Endothelial cell of umbilical vein (primary cell): ENCODE measurements around the gene INO80D. TPM values are rescaled to one million over a fixed set of nuclear protein-coding genes. Genes with fewer than 3 reads are reported as not detected.

Experiments
- BruUV-seq: library from RNA; stranded (reverse); fragments of 400-500 nt; replicated peaks from 2 replicates; lab custom pipeline; 2021; lab: Mats Ljungman, UMichigan
- CTCF ChIA-PET: fragments of 300-600, 350-600 bp; sonication (Branson Sonifier 250); formaldehyde crosslinking; loops from one replicate; lab custom pipeline; 2021; ENCODE audit warnings: antibody characterized with exemption, inconsistent platforms; lab: Charles Lee
- POLR2A ChIA-PET: fragments of 300-600, 350-600 bp; sonication (Branson Sonifier 250); formaldehyde crosslinking; loops from one replicate; lab custom pipeline; 2021; ENCODE audit warnings: antibody characterized with exemption, inconsistent platforms; lab: Charles Lee
- DNase-seq: peaks from one replicate; pipeline ENCODE4 v3.0.0-alpha.2; 2011; ENCODE audit warnings: low read depth, low spot score
- FAIRE-seq: peaks from 2 replicates; lab custom pipeline; 2011; peaks lifted over from hg19 to GRCh38; lab: Jason Lieb, UNC
- H2AFZ ChIP-seq: 2 replicates; pipeline ENCODE4 v1.6.0; 2012; ENCODE audit warnings: low read depth, low read length, control low read depth, inconsistent platforms
- H3K27ac ChIP-seq: 2 replicates; pipeline ENCODE4 v1.5.1; 2011; ENCODE audit warnings: low read depth, mild to moderate bottlenecking, control low read depth, low read length, moderate library complexity; ENCODE audit not compliant: insufficient read depth
- H3K27me3 ChIP-seq, 2 experiments: 2 replicates each; pipeline versions ENCODE4 v1.6.0 to v1.6.1; 2011; ENCODE audit warnings: low read length in 2 of 2, mixed read lengths in 1 of 2; ENCODE audit not compliant: control insufficient read depth in 2 of 2, insufficient read depth in 2 of 2
- H3K36me3 ChIP-seq, 2 experiments: 2 replicates in 1 of 2; 3 replicates in 1 of 2; pipeline ENCODE4 v1.5.1; 2011; ENCODE audit warnings: low read length in 2 of 2, mild to moderate bottlenecking in 1 of 2, moderate library complexity in 1 of 2; ENCODE audit not compliant: control insufficient read depth in 2 of 2, insufficient read depth in 2 of 2; ENCODE audit errors: extremely low read depth in 1 of 2
- H3K4me1 ChIP-seq: 3 replicates; pipeline ENCODE4 v1.5.1; 2011; ENCODE audit warnings: mild to moderate bottlenecking, low read length; ENCODE audit not compliant: control insufficient read depth, insufficient read depth; ENCODE audit errors: extremely low read depth
- H3K4me2 ChIP-seq: 2 replicates; pipeline ENCODE4 v1.6.1; 2011; ENCODE audit warnings: low read length, control low read depth, mixed read lengths; ENCODE audit not compliant: insufficient read depth
- H3K4me3 ChIP-seq, 3 experiments: fragments of 200-600 bp in 1 of 3; sonication (generic), shearing (Covaris generic) in 1 of 3; replicated peaks in 1 of 3; 2 replicates each; pipeline ENCODE4 v1.5.1; 2011 to 2016; ENCODE audit warnings: control low read depth in 3 of 3, low read length in 3 of 3, mild to moderate bottlenecking in 2 of 3, inconsistent platforms in 1 of 3, low read depth in 1 of 3, moderate library complexity in 1 of 3; ENCODE audit not compliant: insufficient read depth in 1 of 3
- H3K79me2 ChIP-seq: 2 replicates; pipeline ENCODE4 v1.6.0; 2012; ENCODE audit warnings: low read length, inconsistent platforms; ENCODE audit not compliant: control insufficient read depth, insufficient read depth
- H3K9ac ChIP-seq: replicated peaks from 2 replicates; pipeline ENCODE3; 2011; ENCODE audit warnings: low read length, control low read depth; ENCODE audit not compliant: insufficient read depth; ENCODE audit errors: extremely low read depth
- H3K9me1 ChIP-seq: replicated peaks from 3 replicates; pipeline ENCODE4 v1.6.0; 2011; ENCODE audit warnings: mild to moderate bottlenecking, low read length; ENCODE audit not compliant: control insufficient read depth, insufficient read depth; ENCODE audit errors: extremely low read depth
- H3K9me3 ChIP-seq: replicated peaks from 2 replicates; pipeline ENCODE4 v1.5.1; 2012; ENCODE audit warnings: low read length, inconsistent platforms; ENCODE audit not compliant: control insufficient read depth, insufficient read depth
- H4K20me1 ChIP-seq: replicated peaks from 2 replicates; pipeline ENCODE3; 2011; ENCODE audit warnings: mild to moderate bottlenecking, low read length; ENCODE audit not compliant: control insufficient read depth, insufficient read depth; ENCODE audit errors: extremely low read depth
- EZH2 ChIP-seq: IDR thresholded peaks from 2 replicates; pipeline ENCODE4 v1.6.1; 2012; ENCODE audit warnings: borderline replicate concordance, low read depth, mild to moderate bottlenecking, moderate library complexity, low read length, inconsistent platforms; ENCODE audit not compliant: severe bottlenecking
- FOS ChIP-seq: IDR thresholded peaks from 2 replicates; pipeline ENCODE4 v1.6.1; 2011; ENCODE audit warnings: mild to moderate bottlenecking, low read length, moderate library complexity, borderline replicate concordance; ENCODE audit not compliant: insufficient read depth
- GATA2 ChIP-seq: IDR thresholded peaks from 2 replicates; pipeline ENCODE4 v1.7.0; 2011; ENCODE audit warnings: low read depth, mild to moderate bottlenecking, moderate library complexity, mixed read lengths, low read length; ENCODE audit not compliant: insufficient read length, insufficient read depth
- JUN ChIP-seq: IDR thresholded peaks from 2 replicates; pipeline ENCODE4 v1.6.1; 2011; ENCODE audit warnings: borderline replicate concordance, low read depth; ENCODE audit not compliant: insufficient read length, insufficient read depth
- MAX ChIP-seq: IDR thresholded peaks from 2 replicates; pipeline ENCODE4 v1.6.1; 2011; ENCODE audit not compliant: insufficient read depth, insufficient read length
- MYC ChIP-seq: IDR thresholded peaks from one replicate; pipeline ENCODE4 v1.6.1; 2011; ENCODE audit warnings: mild to moderate bottlenecking, low read depth, low read length
- POLR2A ChIP-seq: IDR thresholded peaks from 2 replicates; pipeline ENCODE4 v1.6.1; 2012; ENCODE audit warnings: low read depth, mild to moderate bottlenecking, control low read depth, low read length
- POLR2AphosphoS5 ChIP-seq: IDR thresholded peaks from 2 replicates; pipeline ENCODE4 v1.6.1; 2012; ENCODE audit warnings: low read depth, mild to moderate bottlenecking, control low read depth, low read length, moderate library complexity; ENCODE audit not compliant: insufficient read depth
- dilution Hi-C: fragments of 300-500 bp; cut with MboI; formaldehyde crosslinking; loops from one replicate; pipeline ENCODE4 v1.15.0; 2019; ENCODE audit warnings: low sequenced_read_pairs; ENCODE audit not compliant: extremely low pct_ligation_motif_present
- intact Hi-C: fragments of 100-400 bp; cut with micrococcal nuclease; formaldehyde crosslinking; loops from one replicate; pipeline ENCODE4 v1.10.0; 2022
- polyA plus RNA-seq, 4 experiments: library from polyadenylated mRNA; depleted of rRNA in 3 of 4; stranded (reverse) in 3 of 4; unstranded in 1 of 4; fragments of >200 nt; gene quantifications; 2 replicates each; pipeline versions ENCODE4 v1.2.1 to v1.2.3, GENCODE V29; 2011 to 2012; ENCODE audit warnings: missing spikeins in 1 of 4
- total RNA-seq: library from RNA; stranded (reverse); gene quantifications from 2 replicates; pipeline ENCODE4 v1.2.3, GENCODE V29; 2021
- TF ChIP-seq, protein P1 (sequence below), 2 donors: IDR thresholded peaks; 1 replicate in 1 of 2; 2 replicates in 1 of 2; pipeline ENCODE4 v1.5.1; 2011; ENCODE audit warnings: low read length in 2 of 2, mild to moderate bottlenecking in 2 of 2, moderate library complexity in 2 of 2, control low read depth in 1 of 2, inconsistent platforms in 1 of 2, low read depth in 1 of 2; ENCODE audit not compliant: insufficient read depth in 1 of 2; ENCODE audit errors: extremely low read depth in 1 of 2

INO80D gene
- total and polyA plus RNA-seq, 2 donors (not counting 3 experiments of a cell fraction or from before 2014, with no cell fraction given) = 2.9 to 20.3 TPM

DNA sequence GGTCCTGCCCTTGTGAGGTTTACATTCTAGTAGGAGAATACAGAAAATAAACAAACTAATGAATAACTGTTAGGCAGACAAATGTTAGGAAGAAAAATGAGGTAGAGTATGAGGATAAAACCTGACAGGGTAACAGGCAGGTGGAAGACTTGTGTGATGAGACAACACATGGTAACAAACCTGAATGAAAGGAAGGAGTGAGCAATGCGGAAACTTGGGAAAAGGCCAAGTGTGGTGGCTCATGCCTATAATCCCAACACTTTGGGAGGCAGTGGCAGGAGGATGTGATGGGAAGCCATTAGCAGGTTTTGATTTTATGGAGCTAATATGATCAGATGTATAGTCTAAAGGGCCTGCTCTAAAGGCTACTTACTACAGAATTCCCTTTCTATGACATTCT, 74.2 kb downstream of the INO80D start:
- intact Hi-C loops (no loop called here), dilution Hi-C loops (no loop called here)
- FAIRE-seq = no peak
- Histone ChIP-seq H3K9me1 (no peaks in the 10 kb centered on the region), H3K4me2 (no peak overlapping the region), H3K9ac (no peak overlapping the region), H2AFZ (no peak overlapping the region), H3K9me3 (no peaks in the 10 kb centered on the region), H4K20me1 (no peaks in the 10 kb centered on the region), H3K4me3 (no peak overlapping the region), H3K27me3 (no peaks in the 10 kb centered on the region), H3K36me3 (peaks cover 4% of the 10 kb centered on the region in 2 experiments), H3K27ac (no peak overlapping the region), H3K79me2 (no peaks in the 10 kb centered on the region), H3K4me1 (no peaks in the 10 kb centered on the region)
- no TSS peak for BruUV-seq
- DNase-seq = peak; percentile 26
- TF ChIP-seq EZH2 (no peak), FOS (no peak), JUN (no peak), GATA2 (no peak), MAX (no peak), MYC (no peak), POLR2A (no peak), POLR2AphosphoS5 (no peak)
- TF ChIP-seq, protein P1, sequence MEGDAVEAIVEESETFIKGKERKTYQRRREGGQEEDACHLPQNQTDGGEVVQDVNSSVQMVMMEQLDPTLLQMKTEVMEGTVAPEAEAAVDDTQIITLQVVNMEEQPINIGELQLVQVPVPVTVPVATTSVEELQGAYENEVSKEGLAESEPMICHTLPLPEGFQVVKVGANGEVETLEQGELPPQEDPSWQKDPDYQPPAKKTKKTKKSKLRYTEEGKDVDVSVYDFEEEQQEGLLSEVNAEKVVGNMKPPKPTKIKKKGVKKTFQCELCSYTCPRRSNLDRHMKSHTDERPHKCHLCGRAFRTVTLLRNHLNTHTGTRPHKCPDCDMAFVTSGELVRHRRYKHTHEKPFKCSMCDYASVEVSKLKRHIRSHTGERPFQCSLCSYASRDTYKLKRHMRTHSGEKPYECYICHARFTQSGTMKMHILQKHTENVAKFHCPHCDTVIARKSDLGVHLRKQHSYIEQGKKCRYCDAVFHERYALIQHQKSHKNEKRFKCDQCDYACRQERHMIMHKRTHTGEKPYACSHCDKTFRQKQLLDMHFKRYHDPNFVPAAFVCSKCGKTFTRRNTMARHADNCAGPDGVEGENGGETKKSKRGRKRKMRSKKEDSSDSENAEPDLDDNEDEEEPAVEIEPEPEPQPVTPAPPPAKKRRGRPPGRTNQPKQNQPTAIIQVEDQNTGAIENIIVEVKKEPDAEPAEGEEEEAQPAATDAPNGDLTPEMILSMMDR (IDR thresholded peaks at IDR 0.05; ENCODE audit: extremely low read depth in 1 of 2, insufficient read depth in 1 of 2, low read depth in 1 of 2, low read length in 2 of 2) = no peak
- POLR2A ChIA-PET = no interaction called here
- CTCF ChIA-PET = no interaction called here
